ENCODE measurements around the gene EEF1A1. TPM values are rescaled to one million over a fixed set of nuclear protein-coding genes. Genes with fewer than 3 reads are reported as not detected.
"Not testable (repeated sequence)": the region's sequence is repeated elsewhere in the genome, so short reads cannot be mapped to it uniquely, and the experiment has no call there.

EEF1A1 gene
- total and polyA plus RNA-seq, 5 donors from 2014 or later: 6,574 to 12,846 (median 10,044) TPM

DNA sequence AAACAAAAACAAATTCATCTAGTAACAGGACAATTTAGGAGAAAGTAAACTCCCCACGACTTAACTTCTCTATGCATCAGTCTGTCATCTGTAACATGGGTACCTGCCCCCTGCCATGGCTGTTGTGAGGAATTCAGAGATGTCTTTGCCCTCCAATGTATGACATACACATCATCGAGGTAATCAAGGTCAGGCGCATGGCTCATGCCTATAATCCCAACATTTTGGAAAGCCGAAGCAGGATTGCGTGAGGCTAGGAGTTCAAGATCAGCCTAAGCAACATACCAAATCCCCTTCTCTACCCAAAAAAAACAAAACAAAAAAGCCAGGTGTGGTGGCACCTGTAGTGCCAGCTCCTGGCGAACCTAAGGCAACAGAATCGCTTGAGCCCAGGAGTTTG lies 9.0 kb downstream of the EEF1A1 start:
- Histone ChIP-seq H3K4me1 (ENCODE audit: control insufficient read depth, insufficient read depth, low read length, poor library complexity, severe bottlenecking) (peaks cover 19% of the 10 kb centered on the region), H3K36me3 (ENCODE audit: control insufficient read depth, insufficient read depth, low read length) (peaks cover 21% of the 10 kb centered on the region), H3K9me3 (ENCODE audit: control insufficient read depth in 2 of 2, low read length in 2 of 2) (no peaks in the 10 kb centered on the region), H3K27ac (ENCODE audit: insufficient read depth, low read length, poor library complexity, severe bottlenecking) (no peak overlapping the region), H3K4me3 (ENCODE audit: low read depth, low read length) (no peak overlapping the region), H3K27me3 (ENCODE audit: control insufficient read depth, insufficient read depth, low read length) (no peaks in the 10 kb centered on the region)
- Mint-ChIP-seq H3K36me3 (peaks cover 21% of the 10 kb centered on the region), H3K4me3 (no peak overlapping the region), H3K27me3 (no peaks in the 10 kb centered on the region), H3K27ac (peak overlapping the region in 1 of 3 donors; percentile 36), H3K9me3 (no peaks in the 10 kb centered on the region), H3K4me1 (peaks cover 12 to 39% (median 29%) of the 10 kb centered on the region in 4 donors)
- ATAC-seq (ENCODE audit: low read depth in 2 of 2) (no peak), DNase-seq (no peak)

DNA sequence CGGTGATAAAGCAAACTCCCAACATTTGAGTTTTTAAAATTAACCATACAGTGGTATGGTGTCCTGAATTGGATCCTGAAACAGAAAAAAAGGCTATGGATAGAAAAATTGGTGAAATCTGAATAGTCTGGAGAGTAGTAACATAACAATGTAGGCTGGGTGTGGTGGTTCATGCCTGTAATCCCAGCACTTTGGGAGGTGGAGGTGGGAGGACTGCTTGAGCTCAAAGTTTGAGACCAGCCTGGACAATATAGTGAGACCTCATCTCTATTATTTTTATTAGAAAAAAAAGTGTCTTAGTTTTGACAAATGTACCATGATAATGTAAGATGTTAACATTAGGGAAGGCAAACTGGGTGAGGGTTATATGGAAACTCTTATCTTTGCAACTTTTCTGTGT lies 11.0 kb downstream of the EEF1A1 start:
- Histone ChIP-seq H3K4me3 (ENCODE audit: low read depth, low read length) (no peak overlapping the region), H3K27ac (ENCODE audit: insufficient read depth, low read length, poor library complexity, severe bottlenecking) (no peak overlapping the region), H3K9me3 (ENCODE audit: control insufficient read depth in 2 of 2, low read length in 2 of 2) (no peaks in the 10 kb centered on the region), H3K4me1 (ENCODE audit: control insufficient read depth, insufficient read depth, low read length, poor library complexity, severe bottlenecking) (no peaks in the 10 kb centered on the region), H3K36me3 (ENCODE audit: control insufficient read depth, insufficient read depth, low read length) (peaks cover 6% of the 10 kb centered on the region), H3K27me3 (ENCODE audit: control insufficient read depth, insufficient read depth, low read length) (no peaks in the 10 kb centered on the region)
- Mint-ChIP-seq H3K4me3 (no peak overlapping the region), H3K4me1 (peaks cover 8 to 20% (median 11%) of the 10 kb centered on the region in 4 donors), H3K27me3 (no peaks in the 10 kb centered on the region), H3K9me3 (no peaks in the 10 kb centered on the region), H3K36me3 (peaks cover 7% of the 10 kb centered on the region), H3K27ac (peak overlapping the region in 1 of 3 donors; percentile 74)
- ATAC-seq (ENCODE audit: low read depth in 2 of 2) (no peak), DNase-seq (no peak)

DNA sequence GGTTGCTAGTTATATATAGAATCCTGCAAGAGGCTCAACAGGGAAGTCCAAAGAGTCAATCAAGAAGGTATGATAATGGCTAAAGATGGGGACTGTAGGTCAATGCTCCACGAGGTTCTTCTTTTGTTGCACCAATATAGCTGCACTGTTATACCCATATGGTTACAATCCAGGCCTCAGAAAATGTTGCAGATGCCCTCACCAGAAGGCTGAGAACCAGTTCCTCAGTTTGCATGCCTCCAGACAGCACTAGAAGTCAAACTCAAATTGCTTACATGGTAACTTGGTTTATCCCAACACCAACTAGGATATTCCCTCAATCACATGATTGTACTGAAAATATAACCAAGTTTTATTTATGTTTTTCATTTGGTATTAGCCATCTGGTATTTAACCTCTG lies 12.1 kb downstream of the EEF1A1 start:
- H3K4me3 ChIP-seq (ENCODE audit: low read depth, low read length): no peak overlapping the region
- Mint-ChIP-seq H3K27me3 (no peaks in the 10 kb centered on the region), H3K9me3 (no peaks in the 10 kb centered on the region), H3K4me1 (peaks cover 6 to 14% (median 11%) of the 10 kb centered on the region in 4 donors), H3K27ac (no peak overlapping the region), H3K36me3 (peaks cover 13% of the 10 kb centered on the region), H3K4me3 (no peak overlapping the region)
- no peak for ATAC-seq (ENCODE audit: low read depth in 2 of 2)
- H3K9me3 ChIP-seq (ENCODE audit: control insufficient read depth in 2 of 2, low read length in 2 of 2): no peaks in the 10 kb centered on the region
- H3K36me3 ChIP-seq (ENCODE audit: control insufficient read depth, insufficient read depth, low read length): peaks cover 6% of the 10 kb centered on the region
- H3K27me3 ChIP-seq (ENCODE audit: control insufficient read depth, insufficient read depth, low read length): no peaks in the 10 kb centered on the region
- DNase-seq: no peak
- no peaks in the 10 kb centered on the region for H3K4me1 ChIP-seq (ENCODE audit: control insufficient read depth, insufficient read depth, low read length, poor library complexity, severe bottlenecking)
- no peak overlapping the region for H3K27ac ChIP-seq (ENCODE audit: insufficient read depth, low read length, poor library complexity, severe bottlenecking)

DNA sequence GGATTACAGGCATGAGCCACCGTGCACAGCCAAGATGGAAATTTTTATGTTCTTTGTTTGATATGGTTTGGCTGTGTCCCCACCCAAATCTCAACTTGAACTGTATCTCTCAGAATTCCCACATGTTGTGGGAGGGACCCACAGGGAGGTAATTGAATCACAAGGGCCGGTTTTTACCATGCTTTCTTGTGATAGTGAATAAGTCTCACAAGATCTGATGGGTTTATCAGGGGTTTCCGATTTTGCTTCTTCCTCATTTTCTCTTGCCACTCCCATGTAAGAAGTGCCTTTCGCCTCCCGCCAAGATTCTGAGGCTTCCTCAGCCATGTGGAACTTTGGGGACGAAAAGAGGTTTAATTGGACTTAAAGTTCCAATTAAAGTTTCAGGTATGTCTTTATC lies 14.6 kb downstream of the EEF1A1 start:
- H3K27me3 Mint-ChIP-seq: no peaks in the 10 kb centered on the region
- H3K4me1 Mint-ChIP-seq: peaks cover 0 to 15% (median 6%) of the 10 kb centered on the region in 4 donors
- H3K27ac Mint-ChIP-seq: no peak overlapping the region
- H3K36me3 ChIP-seq (ENCODE audit: control insufficient read depth, insufficient read depth, low read length): peaks cover 27% of the 10 kb centered on the region
- H3K36me3 Mint-ChIP-seq: peaks cover 14% of the 10 kb centered on the region
- no peaks in the 10 kb centered on the region for H3K4me1 ChIP-seq (ENCODE audit: control insufficient read depth, insufficient read depth, low read length, poor library complexity, severe bottlenecking)
- no peak overlapping the region for H3K4me3 Mint-ChIP-seq
- H3K4me3 ChIP-seq (ENCODE audit: low read depth, low read length): no peak overlapping the region
- H3K27me3 ChIP-seq (ENCODE audit: control insufficient read depth, insufficient read depth, low read length): no peaks in the 10 kb centered on the region
- no peaks in the 10 kb centered on the region for H3K9me3 ChIP-seq (ENCODE audit: control insufficient read depth in 2 of 2, low read length in 2 of 2)
- H3K27ac ChIP-seq (ENCODE audit: insufficient read depth, low read length, poor library complexity, severe bottlenecking): no peak overlapping the region
- DNase-seq (no peak), ATAC-seq (ENCODE audit: low read depth in 2 of 2) (no peak)
- H3K9me3 Mint-ChIP-seq: no peaks in the 10 kb centered on the region

DNA sequence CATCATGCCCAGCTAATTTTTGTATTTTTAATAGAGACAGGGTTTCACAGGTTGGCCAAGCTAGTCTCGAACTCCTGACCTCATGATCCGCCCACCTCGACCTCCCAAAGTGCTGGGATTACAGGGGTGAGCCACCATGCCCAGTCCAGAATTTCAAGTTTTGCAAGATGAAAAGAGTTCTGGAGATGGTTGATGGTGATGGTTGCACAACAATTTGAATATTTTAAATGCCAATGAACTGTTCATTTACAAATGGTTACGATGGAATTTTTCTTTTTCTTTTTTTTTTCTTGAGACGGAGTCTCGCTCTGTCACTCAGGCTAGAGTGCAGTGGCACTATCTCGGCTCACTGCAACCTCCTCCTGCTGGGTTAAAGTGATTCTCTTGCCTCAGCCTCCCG lies 15.1 kb downstream of the EEF1A1 start:
- Mint-ChIP-seq H3K4me1 (peaks cover 0 to 15% (median 6%) of the 10 kb centered on the region in 4 donors), H3K36me3 (peaks cover 19% of the 10 kb centered on the region)
- ATAC-seq (ENCODE audit: low read depth in 2 of 2); H3K9me3 ChIP-seq (ENCODE audit: control insufficient read depth in 2 of 2, low read length in 2 of 2); H3K4me3 Mint-ChIP-seq; H3K27ac Mint-ChIP-seq; H3K4me1 ChIP-seq (ENCODE audit: control insufficient read depth, insufficient read depth, low read length, poor library complexity, severe bottlenecking); H3K9me3 Mint-ChIP-seq; DNase-seq; H3K4me3 ChIP-seq (ENCODE audit: low read depth, low read length); H3K27me3 Mint-ChIP-seq; H3K27me3 ChIP-seq (ENCODE audit: control insufficient read depth, insufficient read depth, low read length); H3K27ac ChIP-seq (ENCODE audit: insufficient read depth, low read length, poor library complexity, severe bottlenecking): not testable (repeated sequence)
- H3K36me3 ChIP-seq (ENCODE audit: control insufficient read depth, insufficient read depth, low read length): peaks cover 32% of the 10 kb centered on the region

DNA sequence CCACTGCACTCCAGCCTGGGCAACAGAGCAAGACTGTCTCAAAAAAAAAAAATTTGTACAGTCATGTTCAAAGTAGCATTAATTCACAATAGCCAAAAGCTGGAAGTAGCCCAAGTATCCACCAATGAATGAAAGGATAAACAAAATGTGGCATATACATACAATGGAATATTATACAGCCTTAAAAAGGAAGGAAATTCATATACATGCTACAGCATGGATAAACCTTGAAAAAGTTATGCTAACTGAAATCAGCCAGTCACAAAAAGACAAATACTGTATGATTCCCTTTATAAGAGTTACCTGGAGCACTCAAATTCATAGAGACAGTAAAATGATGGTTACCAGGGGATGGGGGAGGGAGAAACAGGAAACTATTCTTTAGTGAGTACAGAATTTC lies 15.7 kb downstream of the EEF1A1 start:
- no peak overlapping the region for H3K27ac Mint-ChIP-seq
- ATAC-seq (ENCODE audit: low read depth in 2 of 2): no peak
- H3K9me3 Mint-ChIP-seq: no peaks in the 10 kb centered on the region
- H3K9me3 ChIP-seq (ENCODE audit: control insufficient read depth in 2 of 2, low read length in 2 of 2): no peaks in the 10 kb centered on the region
- no peak overlapping the region for H3K27ac ChIP-seq (ENCODE audit: insufficient read depth, low read length, poor library complexity, severe bottlenecking)
- no peaks in the 10 kb centered on the region for H3K27me3 Mint-ChIP-seq
- H3K4me1 ChIP-seq (ENCODE audit: control insufficient read depth, insufficient read depth, low read length, poor library complexity, severe bottlenecking): no peaks in the 10 kb centered on the region
- H3K4me1 Mint-ChIP-seq: peaks cover 0 to 15% (median 6%) of the 10 kb centered on the region in 4 donors
- no peak overlapping the region for H3K4me3 ChIP-seq (ENCODE audit: low read depth, low read length)
- no peaks in the 10 kb centered on the region for H3K27me3 ChIP-seq (ENCODE audit: control insufficient read depth, insufficient read depth, low read length)
- H3K4me3 Mint-ChIP-seq: no peak overlapping the region
- peaks cover 38% of the 10 kb centered on the region for H3K36me3 ChIP-seq (ENCODE audit: control insufficient read depth, insufficient read depth, low read length)
- no peak for DNase-seq
- peaks cover 23% of the 10 kb centered on the region for H3K36me3 Mint-ChIP-seq

DNA sequence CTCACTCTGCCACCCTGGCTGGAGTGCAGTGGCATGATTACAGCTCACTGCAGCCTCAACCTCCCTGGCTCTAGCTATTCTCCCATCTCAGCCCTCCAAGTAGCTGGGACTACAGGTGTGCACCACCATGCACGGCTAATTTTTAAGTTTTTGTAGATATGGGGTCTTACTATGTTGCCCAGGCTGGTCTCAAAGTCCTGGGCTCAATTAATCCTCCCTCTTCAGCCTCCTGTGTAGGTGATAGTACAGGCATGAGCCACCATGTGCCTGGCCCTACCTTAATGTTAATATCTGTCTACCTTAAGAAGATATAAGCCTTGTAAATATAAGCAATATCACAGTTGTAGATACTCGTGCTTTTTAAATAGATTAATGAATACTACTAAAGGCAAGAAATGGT lies 16.7 kb downstream of the EEF1A1 start:
- H3K4me1 ChIP-seq (ENCODE audit: control insufficient read depth, insufficient read depth, low read length, poor library complexity, severe bottlenecking): no peaks in the 10 kb centered on the region
- H3K4me3 ChIP-seq (ENCODE audit: low read depth, low read length): no peak overlapping the region
- H3K4me3 Mint-ChIP-seq: no peak overlapping the region
- no peaks in the 10 kb centered on the region for H3K9me3 ChIP-seq (ENCODE audit: control insufficient read depth in 2 of 2, low read length in 2 of 2)
- H3K27ac ChIP-seq (ENCODE audit: insufficient read depth, low read length, poor library complexity, severe bottlenecking): no peak overlapping the region
- H3K27me3 ChIP-seq (ENCODE audit: control insufficient read depth, insufficient read depth, low read length): no peaks in the 10 kb centered on the region
- no peaks in the 10 kb centered on the region for H3K27me3 Mint-ChIP-seq
- peaks cover 48% of the 10 kb centered on the region for H3K36me3 ChIP-seq (ENCODE audit: control insufficient read depth, insufficient read depth, low read length)
- DNase-seq (no peak), ATAC-seq (ENCODE audit: low read depth in 2 of 2) (no peak)
- no peaks in the 10 kb centered on the region for H3K9me3 Mint-ChIP-seq
- H3K27ac Mint-ChIP-seq: peak overlapping the region in 2 of 3 donors; percentile 38 to 62
- peaks cover 0 to 9% (median 2%) of the 10 kb centered on the region in 4 donors for H3K4me1 Mint-ChIP-seq
- H3K36me3 Mint-ChIP-seq: peaks cover 23% of the 10 kb centered on the region

DNA sequence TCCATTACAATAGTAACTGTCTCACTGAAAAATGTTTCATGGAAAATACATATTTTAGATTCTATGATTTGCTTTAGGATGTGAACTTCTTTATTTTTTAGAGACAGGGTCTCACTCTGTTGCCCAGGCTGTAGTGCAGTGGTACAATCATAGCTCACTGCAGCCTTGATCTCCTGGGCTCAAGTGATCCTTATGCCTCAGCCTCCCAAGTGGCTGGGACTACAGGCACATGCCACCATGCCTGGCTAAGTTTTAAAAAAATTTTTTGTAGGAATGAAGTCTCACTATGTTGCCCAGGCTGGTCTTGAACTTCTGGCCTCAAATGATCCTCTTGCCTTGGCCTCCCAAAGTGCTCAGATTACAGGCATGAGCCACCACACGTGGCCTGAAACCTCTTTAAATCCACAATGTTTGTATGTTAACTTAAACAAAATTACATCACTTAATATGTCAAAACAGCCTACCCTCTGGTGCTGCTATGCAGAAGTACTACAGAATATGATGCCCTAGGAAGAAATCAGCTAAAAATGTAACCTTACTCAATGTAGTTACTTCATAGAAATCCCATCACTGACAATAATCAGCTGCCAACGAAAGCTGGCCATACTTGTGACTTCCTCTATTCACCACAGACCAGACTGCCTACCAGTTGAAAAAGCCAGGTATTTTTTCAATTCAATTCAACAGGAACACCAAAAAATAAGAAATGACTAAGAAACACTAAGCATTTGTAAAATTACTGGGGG lies 17.6 kb downstream of the EEF1A1 start:
- Histone ChIP-seq H3K27ac (ENCODE audit: insufficient read depth, low read length, poor library complexity, severe bottlenecking) (no peak overlapping the region), H3K27me3 (ENCODE audit: control insufficient read depth, insufficient read depth, low read length) (no peaks in the 10 kb centered on the region), H3K4me3 (ENCODE audit: low read depth, low read length) (no peak overlapping the region), H3K9me3 (ENCODE audit: control insufficient read depth in 2 of 2, low read length in 2 of 2) (no peaks in the 10 kb centered on the region), H3K36me3 (ENCODE audit: control insufficient read depth, insufficient read depth, low read length) (peaks cover 56% of the 10 kb centered on the region), H3K4me1 (ENCODE audit: control insufficient read depth, insufficient read depth, low read length, poor library complexity, severe bottlenecking) (no peaks in the 10 kb centered on the region)
- H3K9me3 Mint-ChIP-seq: no peaks in the 10 kb centered on the region
- H3K4me3 Mint-ChIP-seq: no peak overlapping the region
- H3K27me3 Mint-ChIP-seq: no peaks in the 10 kb centered on the region
- ATAC-seq (ENCODE audit: low read depth in 2 of 2) (no peak), DNase-seq (no peak)
- peaks cover 0 to 9% (median 2%) of the 10 kb centered on the region in 4 donors for H3K4me1 Mint-ChIP-seq
- H3K27ac Mint-ChIP-seq: no peak overlapping the region
- H3K36me3 Mint-ChIP-seq: peaks cover 24% of the 10 kb centered on the region

All from CD4-positive, CD25-positive, alpha-beta regulatory T cell (primary cell).